ENCODE measurements around the gene PCBP3. TPM values are rescaled to one million over a fixed set of nuclear protein-coding genes. Genes with fewer than 3 reads are reported as not detected.

The PCBP3 gene
- total and polyA plus RNA-seq, 8 donors: 0.83 to 4.3 (median 1.7) TPM

- ATAC-seq (no peak), FAIRE-seq (no peak), DNase-seq (no peak)
- no peaks in the 10 kb centered on the region for H3K4me1 ChIP-seq
- no peaks in the 10 kb centered on the region for H3K36me3 ChIP-seq
- WGBS, 2 donors: 46 to 57% methylated on average over 14 of the region's 14 CpGs
- H3K9me3 ChIP-seq: no peaks in the 10 kb centered on the region
- no peak overlapping the region for H3K27ac ChIP-seq
- H3K4me3 ChIP-seq: no peak overlapping the region
- intact Hi-C loops (cut with DNase I): no loop called here
- no peaks in the 10 kb centered on the region for H3K27me3 ChIP-seq
- TF ChIP-seq, protein P1, sequence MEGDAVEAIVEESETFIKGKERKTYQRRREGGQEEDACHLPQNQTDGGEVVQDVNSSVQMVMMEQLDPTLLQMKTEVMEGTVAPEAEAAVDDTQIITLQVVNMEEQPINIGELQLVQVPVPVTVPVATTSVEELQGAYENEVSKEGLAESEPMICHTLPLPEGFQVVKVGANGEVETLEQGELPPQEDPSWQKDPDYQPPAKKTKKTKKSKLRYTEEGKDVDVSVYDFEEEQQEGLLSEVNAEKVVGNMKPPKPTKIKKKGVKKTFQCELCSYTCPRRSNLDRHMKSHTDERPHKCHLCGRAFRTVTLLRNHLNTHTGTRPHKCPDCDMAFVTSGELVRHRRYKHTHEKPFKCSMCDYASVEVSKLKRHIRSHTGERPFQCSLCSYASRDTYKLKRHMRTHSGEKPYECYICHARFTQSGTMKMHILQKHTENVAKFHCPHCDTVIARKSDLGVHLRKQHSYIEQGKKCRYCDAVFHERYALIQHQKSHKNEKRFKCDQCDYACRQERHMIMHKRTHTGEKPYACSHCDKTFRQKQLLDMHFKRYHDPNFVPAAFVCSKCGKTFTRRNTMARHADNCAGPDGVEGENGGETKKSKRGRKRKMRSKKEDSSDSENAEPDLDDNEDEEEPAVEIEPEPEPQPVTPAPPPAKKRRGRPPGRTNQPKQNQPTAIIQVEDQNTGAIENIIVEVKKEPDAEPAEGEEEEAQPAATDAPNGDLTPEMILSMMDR (IDR thresholded peaks at IDR 0.05): no peak
Observed at GRCh38 chr21:45740491-45741357, 97.2 kb downstream of the PCBP3 start.

GRCh38 chr21:45741691-45742090, 98.2 kb downstream of the PCBP3 start:
- Histone ChIP-seq H3K9me3 (no peaks in the 10 kb centered on the region), H3K4me1 (no peaks in the 10 kb centered on the region), H3K36me3 (no peaks in the 10 kb centered on the region), H3K27ac (no peak overlapping the region), H3K27me3 (no peaks in the 10 kb centered on the region), H3K4me3 (no peak overlapping the region)
- WGBS, 2 donors: 58 to 71% methylated on average over 6 of the region's 6 CpGs
- intact Hi-C loops (cut with DNase I): no loop called here
- no peak for ATAC-seq
- DNase-seq: no peak
- TF ChIP-seq, protein P1 (IDR thresholded peaks at IDR 0.05): no peak
- FAIRE-seq: no peak

DNA sequence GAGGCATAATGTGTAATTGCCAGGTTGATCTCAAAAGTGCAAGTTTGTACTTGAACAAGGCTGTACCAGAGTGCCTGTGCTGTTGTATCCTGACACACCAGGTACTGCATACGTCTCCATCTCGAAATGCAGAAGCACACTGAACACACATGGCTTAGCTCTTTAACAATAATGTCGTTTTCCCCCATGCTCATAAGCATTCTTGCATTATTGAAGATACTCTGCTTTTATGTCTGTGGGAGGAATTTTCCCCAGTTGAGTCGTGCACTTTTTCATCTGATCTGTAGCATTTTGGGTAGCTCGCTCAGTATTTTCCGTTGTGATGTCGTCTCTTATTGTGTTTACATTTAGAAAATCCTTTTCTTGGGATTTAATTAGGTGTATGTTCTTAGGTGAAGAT, 98.7 kb downstream of the PCBP3 start:
- no peak overlapping the region for H3K27ac ChIP-seq
- 69 to 77% methylated on average over 7 of the region's 7 CpGs for WGBS, 2 donors
- ATAC-seq: no peak

DNA sequence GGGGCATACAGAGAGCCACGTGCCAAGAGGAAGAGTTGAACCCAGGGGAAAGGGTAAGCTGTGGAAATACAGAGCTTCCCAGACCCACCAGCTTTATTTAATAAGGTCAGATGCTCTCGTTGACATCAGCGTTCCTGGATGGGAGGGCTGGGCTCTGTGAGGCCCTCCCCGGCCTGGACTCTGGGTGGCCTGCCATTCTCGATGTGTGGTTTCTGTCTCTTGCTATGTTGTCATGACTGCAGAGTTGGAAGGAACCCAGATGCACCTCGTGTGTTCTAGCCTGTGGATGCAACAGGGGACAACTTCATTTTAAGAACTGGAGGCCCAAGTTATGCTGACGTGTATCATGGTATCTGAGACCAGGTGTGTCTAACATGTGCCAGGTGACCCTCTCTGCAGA, 101.7 kb downstream of the PCBP3 start:
- H3K4me1 ChIP-seq: no peaks in the 10 kb centered on the region
- H3K4me3 ChIP-seq: no peak overlapping the region
- TF ChIP-seq, protein P1 (IDR thresholded peaks at IDR 0.05): no peak
- ATAC-seq: no peak
- H3K27ac ChIP-seq: no peak overlapping the region
- no peak for FAIRE-seq
- no peaks in the 10 kb centered on the region for H3K36me3 ChIP-seq
- DNase-seq: no peak
- H3K9me3 ChIP-seq: no peaks in the 10 kb centered on the region
- H3K27me3 ChIP-seq: no peaks in the 10 kb centered on the region
- 70 to 95% methylated on average over 7 of the region's 7 CpGs for WGBS, 2 donors
- intact Hi-C loops (cut with DNase I): no loop called here

More for the DNA sequence above, 98.7 kb downstream of the PCBP3 start:
- no peaks in the 10 kb centered on the region for H3K9me3 ChIP-seq
- FAIRE-seq: no peak
- no peak overlapping the region for H3K4me3 ChIP-seq
- no peak for DNase-seq
- intact Hi-C loops (cut with DNase I): no loop called here
- TF ChIP-seq, protein P1 (IDR thresholded peaks at IDR 0.05): no peak
- no peaks in the 10 kb centered on the region for H3K36me3 ChIP-seq
- H3K4me1 ChIP-seq: no peaks in the 10 kb centered on the region
- H3K27me3 ChIP-seq: no peaks in the 10 kb centered on the region

DNA sequence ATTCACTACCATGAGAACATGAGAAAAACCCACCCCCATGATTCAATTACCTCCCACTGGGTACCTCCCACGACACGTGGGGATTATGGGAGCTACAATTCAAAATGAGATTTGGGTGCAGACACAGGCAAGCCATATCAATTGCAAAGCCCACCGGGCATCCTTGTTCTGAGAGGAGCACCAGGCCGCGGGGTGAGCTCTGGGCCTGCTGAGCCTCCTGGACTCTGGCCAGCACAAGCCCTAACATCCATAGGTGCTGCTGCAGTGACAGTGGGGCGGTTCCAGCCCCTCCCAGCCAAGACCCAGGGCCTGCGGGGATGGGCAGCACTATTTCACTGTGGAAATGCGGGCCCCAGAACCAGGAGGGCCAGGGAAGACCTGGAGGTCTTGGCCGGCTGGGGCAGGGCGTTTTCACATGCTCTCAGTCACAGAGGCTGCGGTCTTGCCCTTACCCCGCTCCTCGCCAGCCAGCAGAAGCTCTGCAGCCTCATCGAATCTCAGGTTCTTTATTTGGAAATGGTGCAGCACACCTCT, 103.8 kb downstream of the PCBP3 start:
- Histone ChIP-seq H3K4me1 (no peaks in the 10 kb centered on the region), H3K36me3 (no peaks in the 10 kb centered on the region), H3K9me3 (no peaks in the 10 kb centered on the region), H3K4me3 (no peak overlapping the region), H3K27ac (no peak overlapping the region), H3K27me3 (no peaks in the 10 kb centered on the region)
- WGBS, 2 donors: 75 to 80% methylated on average over 14 of the region's 14 CpGs
- TF ChIP-seq, protein P1 (IDR thresholded peaks at IDR 0.05): no peak
- DNase-seq: no peak
- intact Hi-C loops (cut with DNase I): no loop called here
- no peak for FAIRE-seq
- no peak for ATAC-seq

Measured in pancreas (tissue), 10 donors.